ENCODE results near the gene HAGH.

Gene HAGH

GRCh38 chr16:1772362-1772907, 54.2 kb downstream of the HAGH start, which contains the start of gene EME2:
EME2 (plus strand) TSS chr16:1772810; CDS start chr16:1773228, 418 bp downstream.
- 1% methylated on average over 34 to 49 of the region's 53 CpGs for WGBS, 2 experiments (ENCODE audit: insufficient coverage in 2 of 2)
- Histone ChIP-seq H3K4me3 (ENCODE audit: extremely low read depth, insufficient read depth, low read length, poor library complexity, severe bottlenecking) (peak within 1 kb of the TSS; percentile 88), H3K36me3 (ENCODE audit: control insufficient read depth, insufficient read depth, low read length) (peaks cover 38% of the 10 kb centered on the region), H3K4me1 (ENCODE audit: control insufficient read depth, insufficient read depth, low read length, poor library complexity, severe bottlenecking) (peaks cover 8% of the 10 kb centered on the region), H3K27ac (ENCODE audit: low read depth, low read length, severe bottlenecking) (peak within 1 kb of the TSS; percentile 87), H3K9me3 (ENCODE audit: control insufficient read depth, low read length) (no peaks in the 10 kb centered on the region)

DNA sequence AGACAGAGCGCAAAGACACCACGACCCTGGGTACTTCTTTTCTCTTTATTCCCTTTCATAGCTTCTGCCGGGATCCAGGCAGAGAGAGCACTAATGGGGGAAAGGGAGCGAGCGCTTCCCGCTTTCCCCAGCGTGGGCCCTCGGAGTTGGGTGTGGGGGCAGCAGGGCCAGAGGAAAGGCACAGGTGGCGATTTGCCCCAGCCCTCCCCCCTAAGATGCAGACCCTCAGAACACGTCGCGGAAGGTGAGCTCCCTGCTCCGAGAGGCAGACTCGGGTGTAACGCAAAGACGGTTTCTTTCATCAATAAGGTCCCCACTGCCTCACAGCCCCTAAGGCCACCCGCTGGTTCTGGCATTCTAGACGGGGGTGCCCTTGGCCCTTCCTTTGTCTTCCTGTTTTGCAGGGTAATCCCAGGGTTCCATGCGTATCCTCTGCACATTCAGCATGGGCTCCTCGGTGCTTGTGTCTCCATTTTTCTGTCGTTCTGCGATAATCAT, 54.7 kb downstream of the HAGH start:
- no peaks in the 10 kb centered on the region for H3K9me3 ChIP-seq (ENCODE audit: control insufficient read depth, low read length)
- H3K27ac ChIP-seq (ENCODE audit: low read depth, low read length, severe bottlenecking) = peak overlapping the region; percentile 10
- WGBS, 2 experiments (ENCODE audit: insufficient coverage in 2 of 2) = 7 to 8% methylated on average over 19 to 21 of the region's 22 CpGs
- peaks cover 8% of the 10 kb centered on the region for H3K4me1 ChIP-seq (ENCODE audit: control insufficient read depth, insufficient read depth, low read length, poor library complexity, severe bottlenecking)
- peaks cover 39% of the 10 kb centered on the region for H3K36me3 ChIP-seq (ENCODE audit: control insufficient read depth, insufficient read depth, low read length)
- peak overlapping the region; percentile 88 for H3K4me3 ChIP-seq (ENCODE audit: extremely low read depth, insufficient read depth, low read length, poor library complexity, severe bottlenecking)

GRCh38 chr16:1771188-1771863, 55.3 kb downstream of the HAGH start, which contains the start of gene NME3:
NME3 (minus strand) TSS chr16:1771543; CDS start chr16:1771534, 9 bp downstream.
- H3K4me3 ChIP-seq (ENCODE audit: extremely low read depth, insufficient read depth, low read length, poor library complexity, severe bottlenecking) = peak within 1 kb of the TSS; percentile 88
- H3K27ac ChIP-seq (ENCODE audit: low read depth, low read length, severe bottlenecking) = peak within 1 kb of the TSS; percentile 10
- peaks cover 8% of the 10 kb centered on the region for H3K4me1 ChIP-seq (ENCODE audit: control insufficient read depth, insufficient read depth, low read length, poor library complexity, severe bottlenecking)
- H3K9me3 ChIP-seq (ENCODE audit: control insufficient read depth, low read length) = no peaks in the 10 kb centered on the region
- WGBS, 2 experiments (ENCODE audit: insufficient coverage in 2 of 2) = 1% methylated on average over 47 to 50 of the region's 79 CpGs
- H3K36me3 ChIP-seq (ENCODE audit: control insufficient read depth, insufficient read depth, low read length) = peaks cover 37% of the 10 kb centered on the region

DNA sequence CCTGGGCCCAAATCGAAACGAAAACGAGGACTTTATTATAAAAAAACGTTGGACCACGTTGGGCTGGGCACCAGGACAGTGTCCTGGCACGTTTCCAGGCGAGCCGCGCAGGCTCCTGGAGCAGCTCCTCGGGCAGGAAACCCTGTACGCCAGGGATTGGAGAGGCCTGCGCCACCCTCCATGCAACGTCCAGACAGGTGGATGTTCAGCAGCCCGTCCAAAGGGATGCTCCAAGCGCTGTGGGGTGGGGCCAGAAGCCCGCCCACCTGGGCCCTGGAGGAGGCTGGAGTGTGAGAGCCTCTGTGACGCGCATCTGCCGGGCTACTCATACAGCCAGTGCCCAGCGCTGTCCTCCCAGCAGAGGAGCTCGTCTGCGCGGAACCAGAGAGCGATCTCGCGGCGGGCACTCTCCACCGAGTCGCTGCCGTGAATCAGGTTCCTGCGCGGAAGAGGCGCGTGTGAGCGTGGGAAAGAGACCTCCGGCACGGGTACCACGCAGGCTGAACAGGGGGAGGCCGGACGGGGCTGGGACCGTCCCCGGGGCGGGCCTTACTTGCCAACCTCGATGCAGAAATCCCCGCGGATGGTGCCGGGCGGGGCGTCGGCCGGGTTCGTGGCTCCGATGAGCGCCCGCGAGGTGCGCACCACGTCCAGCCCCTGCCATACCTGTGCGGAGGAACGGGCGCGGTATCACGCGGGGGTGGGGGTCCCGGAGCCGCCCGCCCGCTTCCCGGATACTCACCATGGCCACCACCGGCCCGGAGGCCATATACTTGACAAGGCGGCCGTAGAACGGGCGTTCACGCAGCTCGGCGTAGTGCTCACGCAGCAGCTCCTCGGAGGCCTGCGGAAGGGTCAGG, 56.1 kb downstream of the HAGH start:
- WGBS, 2 experiments (ENCODE audit: insufficient coverage in 2 of 2) = 30 to 31% methylated on average over 78 of the region's 81 CpGs
- H3K4me3 ChIP-seq (ENCODE audit: extremely low read depth, insufficient read depth, low read length, poor library complexity, severe bottlenecking) = peak overlapping the region; percentile 88
- H3K36me3 ChIP-seq (ENCODE audit: control insufficient read depth, insufficient read depth, low read length) = peaks cover 37% of the 10 kb centered on the region

DNA sequence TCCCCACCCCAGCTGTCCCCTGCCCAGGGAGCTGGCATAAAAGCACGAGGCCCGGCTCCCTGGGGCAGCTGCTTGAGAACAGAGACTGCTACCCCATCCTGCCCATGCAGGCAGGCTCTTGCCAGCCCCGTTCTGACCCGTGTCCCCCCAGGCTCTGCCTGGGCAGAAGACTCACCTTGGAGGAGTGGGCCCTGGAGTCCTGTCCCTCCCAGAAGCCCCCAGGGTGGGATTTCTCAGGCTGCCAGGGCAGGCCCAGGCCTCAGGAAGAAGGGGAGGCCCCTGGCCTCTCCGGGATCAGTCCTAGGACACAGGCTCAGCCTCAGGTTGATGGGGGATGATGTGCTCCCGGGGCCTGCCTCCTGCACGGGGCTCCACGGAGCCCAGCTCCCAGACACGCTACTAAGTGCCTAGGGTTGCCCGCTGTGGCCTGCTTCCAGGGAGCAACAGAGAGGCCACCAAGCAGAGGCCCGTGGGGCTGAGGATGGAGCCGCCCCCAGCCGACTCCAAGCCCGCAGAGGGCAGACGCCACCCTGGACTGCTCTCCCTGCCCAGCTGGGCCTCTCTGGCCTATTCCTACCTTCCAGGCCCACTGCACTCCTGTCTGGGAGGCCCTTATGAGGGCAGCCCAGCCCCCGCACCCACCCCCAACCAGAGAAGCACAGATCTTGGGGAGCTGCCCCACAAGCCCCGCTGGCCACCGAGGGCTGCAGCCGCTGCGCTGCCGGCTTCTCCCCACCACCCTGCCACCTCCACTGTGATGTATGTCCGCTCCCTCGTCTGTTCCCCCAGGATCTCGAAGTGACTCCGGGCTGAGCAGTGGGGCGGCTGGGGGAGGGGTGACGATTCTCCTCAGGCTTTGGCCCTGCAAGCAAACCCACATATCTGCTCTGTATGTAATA, 57.0 kb downstream of the HAGH start:
- 95 to 96% methylated on average over 18 of the region's 27 CpGs for WGBS, 2 experiments (ENCODE audit: insufficient coverage in 2 of 2)

More for the DNA sequence above, 56.1 kb downstream of the HAGH start:
- no peaks in the 10 kb centered on the region for H3K9me3 ChIP-seq (ENCODE audit: control insufficient read depth, low read length)
- H3K27ac ChIP-seq (ENCODE audit: low read depth, low read length, severe bottlenecking) = no peak overlapping the region
- peaks cover 8% of the 10 kb centered on the region for H3K4me1 ChIP-seq (ENCODE audit: control insufficient read depth, insufficient read depth, low read length, poor library complexity, severe bottlenecking)

GRCh38 chr16:1768767-1769401, 57.7 kb downstream of the HAGH start:
- 94 to 96% methylated on average over 17 of the region's 26 CpGs for WGBS, 2 experiments (ENCODE audit: insufficient coverage in 2 of 2)
- H3K4me1 ChIP-seq (ENCODE audit: control insufficient read depth, insufficient read depth, low read length, poor library complexity, severe bottlenecking) = no peaks in the 10 kb centered on the region
- H3K27ac ChIP-seq (ENCODE audit: low read depth, low read length, severe bottlenecking) = no peak overlapping the region
- peaks cover 45% of the 10 kb centered on the region for H3K36me3 ChIP-seq (ENCODE audit: control insufficient read depth, insufficient read depth, low read length)
- no peak overlapping the region for H3K4me3 ChIP-seq (ENCODE audit: extremely low read depth, insufficient read depth, low read length, poor library complexity, severe bottlenecking)
- H3K9me3 ChIP-seq (ENCODE audit: control insufficient read depth, low read length) = no peaks in the 10 kb centered on the region

More for the DNA sequence above, 57.0 kb downstream of the HAGH start:
- Histone ChIP-seq H3K4me3 (ENCODE audit: extremely low read depth, insufficient read depth, low read length, poor library complexity, severe bottlenecking) (no peak overlapping the region), H3K36me3 (ENCODE audit: control insufficient read depth, insufficient read depth, low read length) (peaks cover 41% of the 10 kb centered on the region), H3K27ac (ENCODE audit: low read depth, low read length, severe bottlenecking) (no peak overlapping the region), H3K4me1 (ENCODE audit: control insufficient read depth, insufficient read depth, low read length, poor library complexity, severe bottlenecking) (peaks cover 7% of the 10 kb centered on the region), H3K9me3 (ENCODE audit: control insufficient read depth, low read length) (no peaks in the 10 kb centered on the region)

DNA sequence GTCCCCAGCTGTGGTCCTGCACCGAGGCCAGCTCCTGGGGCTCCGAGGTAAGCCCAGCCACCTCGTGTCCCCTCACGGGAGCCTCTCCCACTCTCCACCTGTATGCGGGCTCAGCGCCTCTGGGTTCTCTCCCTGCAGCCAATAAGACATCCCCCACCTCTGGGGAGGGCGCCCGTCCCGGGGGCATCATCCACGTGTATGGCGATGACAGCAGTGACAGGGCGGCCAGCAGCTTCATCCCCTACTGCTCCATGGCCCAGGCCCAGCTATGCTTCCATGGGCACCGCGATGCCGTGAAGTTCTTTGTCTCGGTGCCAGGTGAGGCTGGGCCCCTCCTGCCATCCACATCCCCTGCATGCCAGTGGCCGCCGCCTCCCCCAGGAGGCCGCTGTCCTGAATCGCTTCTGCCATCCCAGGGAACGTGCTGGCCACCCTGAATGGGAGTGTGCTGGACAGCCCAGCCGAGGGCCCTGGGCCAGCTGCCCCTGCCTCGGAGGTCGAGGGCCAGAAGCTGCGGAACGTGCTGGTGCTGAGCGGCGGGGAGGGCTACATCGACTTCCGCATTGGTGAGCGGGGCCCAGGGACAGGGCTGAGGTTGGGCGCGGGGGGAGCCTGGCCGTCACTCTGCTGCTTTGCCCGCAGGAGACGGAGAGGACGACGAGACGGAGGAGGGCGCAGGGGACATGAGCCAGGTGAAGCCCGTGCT, 58.4 kb downstream of the HAGH start:
- Histone ChIP-seq H3K4me1 (ENCODE audit: control insufficient read depth, insufficient read depth, low read length, poor library complexity, severe bottlenecking) (no peaks in the 10 kb centered on the region), H3K36me3 (ENCODE audit: control insufficient read depth, insufficient read depth, low read length) (peaks cover 49% of the 10 kb centered on the region), H3K4me3 (ENCODE audit: extremely low read depth, insufficient read depth, low read length, poor library complexity, severe bottlenecking) (no peak overlapping the region), H3K9me3 (ENCODE audit: control insufficient read depth, low read length) (no peaks in the 10 kb centered on the region), H3K27ac (ENCODE audit: low read depth, low read length, severe bottlenecking) (no peak overlapping the region)
- WGBS, 2 experiments (ENCODE audit: insufficient coverage in 2 of 2) = 94 to 95% methylated on average over 30 to 40 of the region's 41 CpGs

GRCh38 chr16:1767116-1767994, 59.3 kb downstream of the HAGH start:
- peaks cover 53% of the 10 kb centered on the region for H3K36me3 ChIP-seq (ENCODE audit: control insufficient read depth, insufficient read depth, low read length)

GRCh38 chr16:1766701-1767100, 59.9 kb downstream of the HAGH start:
- H3K4me3 ChIP-seq (ENCODE audit: extremely low read depth, insufficient read depth, low read length, poor library complexity, severe bottlenecking) = no peak overlapping the region
- H3K4me1 ChIP-seq (ENCODE audit: control insufficient read depth, insufficient read depth, low read length, poor library complexity, severe bottlenecking) = no peaks in the 10 kb centered on the region
- H3K36me3 ChIP-seq (ENCODE audit: control insufficient read depth, insufficient read depth, low read length) = peaks cover 57% of the 10 kb centered on the region
- H3K9me3 ChIP-seq (ENCODE audit: control insufficient read depth, low read length) = no peaks in the 10 kb centered on the region
- H3K27ac ChIP-seq (ENCODE audit: low read depth, low read length, severe bottlenecking) = no peak overlapping the region
- 92 to 98% methylated on average over 18 of the region's 18 CpGs for WGBS, 2 experiments (ENCODE audit: insufficient coverage in 2 of 2)

More at GRCh38 chr16:1767116-1767994, 59.3 kb downstream of the HAGH start:
- WGBS, 2 experiments (ENCODE audit: insufficient coverage in 2 of 2) = 95 to 97% methylated on average over 38 to 42 of the region's 42 CpGs
- Histone ChIP-seq H3K4me1 (ENCODE audit: control insufficient read depth, insufficient read depth, low read length, poor library complexity, severe bottlenecking) (no peaks in the 10 kb centered on the region), H3K9me3 (ENCODE audit: control insufficient read depth, low read length) (no peaks in the 10 kb centered on the region), H3K27ac (ENCODE audit: low read depth, low read length, severe bottlenecking) (no peak overlapping the region), H3K4me3 (ENCODE audit: extremely low read depth, insufficient read depth, low read length, poor library complexity, severe bottlenecking) (no peak overlapping the region)

Data from mesodermal cell (in vitro differentiated cells).